ENCODE data around the gene DCBLD1.

The DCBLD1 gene

GRCh38 chr6:117553142-117553541 is 70.7 kb downstream of the DCBLD1 start:
- TF ChIP-seq, protein P1, sequence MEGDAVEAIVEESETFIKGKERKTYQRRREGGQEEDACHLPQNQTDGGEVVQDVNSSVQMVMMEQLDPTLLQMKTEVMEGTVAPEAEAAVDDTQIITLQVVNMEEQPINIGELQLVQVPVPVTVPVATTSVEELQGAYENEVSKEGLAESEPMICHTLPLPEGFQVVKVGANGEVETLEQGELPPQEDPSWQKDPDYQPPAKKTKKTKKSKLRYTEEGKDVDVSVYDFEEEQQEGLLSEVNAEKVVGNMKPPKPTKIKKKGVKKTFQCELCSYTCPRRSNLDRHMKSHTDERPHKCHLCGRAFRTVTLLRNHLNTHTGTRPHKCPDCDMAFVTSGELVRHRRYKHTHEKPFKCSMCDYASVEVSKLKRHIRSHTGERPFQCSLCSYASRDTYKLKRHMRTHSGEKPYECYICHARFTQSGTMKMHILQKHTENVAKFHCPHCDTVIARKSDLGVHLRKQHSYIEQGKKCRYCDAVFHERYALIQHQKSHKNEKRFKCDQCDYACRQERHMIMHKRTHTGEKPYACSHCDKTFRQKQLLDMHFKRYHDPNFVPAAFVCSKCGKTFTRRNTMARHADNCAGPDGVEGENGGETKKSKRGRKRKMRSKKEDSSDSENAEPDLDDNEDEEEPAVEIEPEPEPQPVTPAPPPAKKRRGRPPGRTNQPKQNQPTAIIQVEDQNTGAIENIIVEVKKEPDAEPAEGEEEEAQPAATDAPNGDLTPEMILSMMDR (IDR thresholded peaks at IDR 0.05; ENCODE audit: low read depth, low read length, missing control alignments) = no peak
- no peak for DNase-seq (ENCODE audit: low read depth)
- H3K4me3 ChIP-seq (ENCODE audit: low read depth, low read length) = no peak overlapping the region

DNA sequence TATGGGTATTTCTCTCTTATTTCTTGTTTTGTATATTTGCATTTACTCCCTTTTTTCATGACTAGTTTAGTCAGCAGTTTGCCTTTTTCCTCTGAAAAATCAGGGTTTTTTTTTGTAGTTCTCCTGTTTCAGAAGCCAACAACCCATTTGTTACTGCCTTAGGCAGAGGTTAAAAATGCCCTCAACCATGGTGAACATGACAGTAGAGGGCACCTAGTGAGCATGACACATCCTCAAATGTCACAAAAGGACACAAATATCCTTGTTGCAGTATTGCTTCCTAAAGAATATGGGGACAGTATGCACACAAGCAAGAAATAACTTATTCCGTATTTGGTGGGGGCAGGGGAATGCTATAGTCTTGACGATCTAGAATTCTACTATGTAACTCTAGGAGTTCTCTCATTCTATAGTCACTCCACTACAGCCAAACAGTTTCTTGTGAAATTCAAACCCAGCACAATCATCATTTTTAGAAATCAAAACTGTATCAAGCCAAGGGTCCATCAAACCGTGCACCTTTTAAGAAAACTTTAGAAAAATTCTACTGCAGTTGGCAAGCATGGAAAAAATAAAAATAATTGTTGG is 72.9 kb downstream of the DCBLD1 start:
- no peak overlapping the region for H3K4me3 ChIP-seq (ENCODE audit: low read depth, low read length)
- TF ChIP-seq, protein P1 (IDR thresholded peaks at IDR 0.05; ENCODE audit: low read depth, low read length, missing control alignments) = no peak
- DNase-seq (ENCODE audit: low read depth) = no peak

DNA sequence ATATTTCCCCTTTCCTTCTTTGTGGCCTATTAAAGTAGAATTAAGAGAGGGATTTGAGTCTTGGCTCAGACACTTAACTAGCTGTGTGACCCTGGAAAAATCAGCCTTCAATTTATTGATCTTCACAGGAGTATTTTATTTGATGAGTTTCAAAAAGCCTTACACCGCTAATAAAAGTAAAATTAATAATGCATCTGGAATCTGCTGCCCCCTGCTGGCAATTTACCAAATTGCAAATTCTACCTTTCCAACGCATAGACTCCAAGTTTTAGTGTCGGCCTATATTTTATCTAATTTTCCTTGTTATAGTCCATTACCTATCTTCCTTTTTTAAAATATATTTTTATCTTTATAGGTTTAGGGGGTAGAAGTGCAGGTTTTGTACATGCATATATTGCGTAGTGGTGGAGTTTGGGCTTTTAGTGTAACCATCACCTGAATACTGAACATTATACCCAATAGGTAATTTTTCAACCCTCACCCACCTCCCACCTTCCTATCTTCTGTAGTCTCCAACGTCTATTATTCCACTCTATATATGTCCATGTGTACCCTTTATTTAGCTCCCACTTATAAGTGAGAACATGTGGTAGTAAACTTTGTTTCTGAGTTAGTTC is 73.5 kb downstream of the DCBLD1 start:
- no peak overlapping the region for H3K4me3 ChIP-seq (ENCODE audit: low read depth, low read length)
- DNase-seq (ENCODE audit: low read depth) = no peak
- TF ChIP-seq, protein P1 (IDR thresholded peaks at IDR 0.05; ENCODE audit: low read depth, low read length, missing control alignments) = peak; percentile 60

DNA sequence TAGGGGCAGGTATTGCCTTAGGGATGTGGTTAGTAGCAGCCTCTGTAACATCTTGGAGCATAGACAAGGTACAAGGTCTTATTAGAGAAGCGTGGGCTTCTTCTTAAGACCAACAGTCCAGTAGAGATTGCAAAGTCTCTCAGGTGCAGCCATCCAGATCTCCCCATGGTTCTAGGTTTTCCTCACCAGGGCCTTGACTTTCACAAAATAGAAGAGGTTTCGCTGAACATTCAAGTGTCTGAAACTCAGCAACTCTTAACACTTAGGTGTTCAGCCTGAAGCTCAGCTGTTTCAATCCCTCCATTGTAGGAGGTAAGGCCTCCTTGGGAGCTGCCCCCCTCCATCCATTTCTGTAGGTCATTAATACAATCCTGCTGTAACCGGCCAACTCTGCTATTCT is 75.5 kb downstream of the DCBLD1 start:
- no peak overlapping the region for H3K4me3 ChIP-seq (ENCODE audit: low read depth, low read length)
- no peak for DNase-seq (ENCODE audit: low read depth)
- TF ChIP-seq, protein P1 (IDR thresholded peaks at IDR 0.05; ENCODE audit: low read depth, low read length, missing control alignments) = no peak

DNA sequence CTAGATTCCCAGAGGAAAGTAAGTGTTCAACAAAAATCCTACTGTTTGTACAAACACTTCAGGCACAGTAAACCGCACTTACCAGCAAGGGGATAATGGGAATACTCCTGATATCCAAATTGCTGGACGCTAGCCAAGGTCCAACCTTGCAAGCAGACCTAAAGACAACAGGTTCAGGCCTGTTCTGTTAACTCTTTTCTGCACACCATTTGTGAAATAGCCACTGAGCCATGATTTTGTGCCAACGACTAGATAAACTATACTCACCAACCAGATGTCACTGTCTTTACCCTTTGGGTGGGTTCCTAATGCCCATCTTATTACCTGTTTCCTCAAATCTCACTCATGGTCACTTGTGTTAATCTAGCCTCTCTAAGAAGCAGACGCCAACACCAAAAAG is 76.3 kb downstream of the DCBLD1 start:
- no peak for DNase-seq (ENCODE audit: low read depth)

GRCh38 chr6:117559299-117559698 is 76.8 kb downstream of the DCBLD1 start:
- DNase-seq (ENCODE audit: low read depth) = no peak
- H3K4me3 ChIP-seq (ENCODE audit: low read depth, low read length) = no peak overlapping the region
- TF ChIP-seq, protein P1 (IDR thresholded peaks at IDR 0.05; ENCODE audit: low read depth, low read length, missing control alignments) = no peak

More for the DNA sequence above, 76.3 kb downstream of the DCBLD1 start:
- no peak overlapping the region for H3K4me3 ChIP-seq (ENCODE audit: low read depth, low read length)
- TF ChIP-seq, protein P1 (IDR thresholded peaks at IDR 0.05; ENCODE audit: low read depth, low read length, missing control alignments) = no peak

- no peak for DNase-seq (ENCODE audit: low read depth)
- no peak overlapping the region for H3K4me3 ChIP-seq (ENCODE audit: low read depth, low read length)
- TF ChIP-seq, protein P1 (IDR thresholded peaks at IDR 0.05; ENCODE audit: low read depth, low read length, missing control alignments) = no peak
Observed at GRCh38 chr6:117561128-117561527, 78.7 kb downstream of the DCBLD1 start.
